Heart right ventricle (tissue), 16 donors: ENCODE results near the gene MYOF. TPM values are rescaled to one million over a fixed set of nuclear protein-coding genes. Genes with fewer than 3 reads are reported as not detected.

Experiments used
- ATAC-seq, 8 donors: fragments of 200-7000 bp; cut with Tn5 transposase; one replicate each; pipeline ENCODE4 v1.9.1; 2020; ENCODE audit warnings: mild to moderate bottlenecking in 8 of 8, moderate library complexity in 8 of 8, moderate number of reproducible peaks in 1 of 8
- DNase-seq, 2 donors: peaks; one replicate each; pipeline ENCODE4 v3.0.0-alpha.2; 2020
- H3K27ac ChIP-seq, 10 donors: fragments of 200-600 bp; sonication (generic) in 2 of 10; one replicate each; pipeline versions ENCODE4 v1.5.0 to v1.8.0; 2020 to 2022; ENCODE audit warnings: mild to moderate bottlenecking in 3 of 10
- H3K27me3 ChIP-seq, 7 donors: fragments of 200-600 bp; one replicate each; pipeline ENCODE4 v1.8.0; 2021 to 2022; ENCODE audit warnings: mild to moderate bottlenecking in 2 of 7
- H3K36me3 ChIP-seq, 9 donors: fragments of 200-600 bp; sonication (generic) in 1 of 9; one replicate each; pipeline versions ENCODE4 v1.5.0 to v1.8.0; 2020 to 2022; ENCODE audit warnings: mild to moderate bottlenecking in 2 of 9
- H3K4me1 ChIP-seq, 9 donors: fragments of 200-600 bp; sonication (generic) in 1 of 9; one replicate each; pipeline versions ENCODE4 v1.5.0 to v1.8.0; 2020 to 2022; ENCODE audit warnings: mild to moderate bottlenecking in 4 of 9
- H3K4me3 ChIP-seq, 10 donors: fragments of 200-600 bp; sonication (generic) in 2 of 10; one replicate each; pipeline versions ENCODE4 v1.5.0 to v1.8.0; 2020 to 2022; ENCODE audit warnings: mild to moderate bottlenecking in 7 of 10, moderate library complexity in 2 of 10
- H3K9me3 ChIP-seq, 11 donors: fragments of 200-600 bp in 10 of 11; sonication (generic) in 2 of 11; one replicate each; pipeline versions ENCODE4 v1.5.0 to v1.8.0; 2013 to 2022; ENCODE audit warnings: mild to moderate bottlenecking in 2 of 11, control low read depth in 1 of 11, moderate library complexity in 1 of 11
- CTCF ChIP-seq, 9 donors: fragments of 200-600 bp; sonication (generic) in 2 of 9; IDR thresholded peaks; one replicate each; pipeline versions ENCODE4 v1.5.0 to v1.8.0; 2021 to 2022; ENCODE audit warnings: antibody characterized with exemption in 9 of 9, mild to moderate bottlenecking in 5 of 9, moderate library complexity in 1 of 9
- WGBS, 2 donors: extraction: QIAGEN DNeasy Blood & Tissue Kit; methylation state at CpG; one replicate each; pipeline ENCODE4 v1.1.7; 2013; ENCODE audit warnings: inconsistent platforms in 1 of 2; 5-methylcytosine and 5-hydroxymethylcytosine counted together
- intact Hi-C, 10 donors: fragments of 100-400 bp; cut with DNase I; formaldehyde crosslinking; loops; one replicate each; pipeline versions ENCODE4 v1.11.1 to v1.14.2; 2022
- polyA plus RNA-seq, 2 donors: library from polyadenylated mRNA; stranded (reverse); fragments of 200-250 nt; gene quantifications; one replicate each; pipeline ENCODE4 v1.2.3, GENCODE V29; 2013
- total RNA-seq, 10 donors: library from RNA; stranded (reverse); fragmentation: NEBNext Ultra II Directional in 3 of 10; extraction: Animal tissue kit (Norgen Biotek cat#: 25700) in 3 of 10; gene quantifications; one replicate each; pipeline versions ENCODE4 v1.2.1 to v1.2.4, GENCODE V29; 2021 to 2023
- donor health status: Arrhythmogenic right ventricular cardiomyopathy.
- donor health status: ischemic (EF 13 %, LVEDD 7.1; RV severe dilation, severe dysfunction).
- donor health status: healthy with polysubstance abuse.
- donor health status: DM: no; HTN: yes; CAD: no.
- donor health status: DM: no; HTN: no; CAD: no.
- donor health status: ischemic (EF 25% LVEDD 6.9; RV normal size, moderate dysfunction).
- donor health status: ischemic (EF 25% LVEDD 5.7; RV mildly dilated, moderate dysfunction).
- donor health status: healthy.
- donor health status: DM: yes; HTN: yes; CAD: no.
- donor health status: Ischemic cardiomyopathy.
- donor health status: ischemic (EF 35%, LVEDD 5.7; RV mildly dilated, moderate dysfunction).
- donor health status: nonischemic (EF 11% LVEDD 7.7; RV severe dilation, severe dysfunction).
- donor health status: DM: yes; HTN: yes; CAD: no.
- donor health status: PGD.
- donor health status: ischemic (EF 29% LVEDD 5.4; RV normal size, mild dysfunction).
- donor health status: nonischemic (EF 23%, LVEDD 6.1; RV moderate dilation, normal function).

MYOF gene
- total and polyA plus RNA-seq, 12 donors, result 14.5 to 54.6 (median 36.3) TPM

DNA sequence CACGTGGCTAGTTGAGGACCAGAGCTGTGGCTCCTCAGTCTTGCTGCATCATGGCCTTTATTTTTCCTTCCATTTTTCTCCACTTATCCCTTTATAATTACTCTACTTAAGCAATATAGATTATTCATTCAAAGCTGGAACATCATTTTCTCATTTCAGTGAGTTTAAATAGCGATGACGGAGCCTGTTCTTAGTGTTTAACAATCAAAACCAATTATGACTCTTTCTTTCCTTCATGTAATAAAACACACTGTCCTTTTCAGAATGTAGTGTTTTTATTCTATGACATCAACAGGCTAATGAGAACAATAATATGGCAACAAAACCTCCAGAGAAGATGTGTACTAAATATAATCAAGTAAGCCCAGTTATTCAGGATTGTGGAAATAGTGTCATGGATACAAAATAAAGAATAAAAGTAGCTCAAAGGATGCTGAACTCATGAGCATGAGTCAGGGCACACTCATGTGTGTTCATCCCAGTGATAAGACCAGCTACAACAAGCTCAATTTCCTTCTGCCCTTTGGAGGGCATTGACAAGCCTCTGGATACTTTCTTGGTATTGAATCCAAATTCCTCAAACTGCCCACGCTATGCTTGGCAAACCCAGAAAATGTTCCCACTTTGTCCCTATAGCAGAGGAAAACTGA is 220.0 kb downstream of the MYOF start:
- TF ChIP-seq CTCF (IDR thresholded peaks at IDR 0.05), result no peak
- no peak for ATAC-seq
- WGBS, 2 donors, result 96% methylated on average over 4 of the region's 4 CpGs

DNA sequence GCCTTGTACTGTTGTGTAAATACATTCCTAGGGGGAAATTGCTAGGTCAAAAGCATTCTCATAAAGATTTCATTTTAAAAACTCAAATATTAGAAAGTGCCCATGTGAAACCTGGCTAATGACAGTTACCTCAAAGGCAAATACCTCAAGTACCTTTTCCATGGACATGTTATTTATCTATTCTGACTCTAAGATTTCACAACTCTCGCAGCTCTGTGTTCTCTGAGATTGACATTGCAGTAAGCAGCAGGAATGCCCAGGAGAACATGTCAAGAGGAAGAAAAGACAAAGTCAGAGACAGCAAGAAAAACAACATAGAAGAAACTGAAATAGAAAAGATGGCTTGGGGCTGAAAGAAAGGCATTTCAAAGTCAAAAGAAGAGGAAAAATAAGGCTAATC is 221.0 kb downstream of the MYOF start:
- ATAC-seq (no peak), DNase-seq (no peak)
- Histone ChIP-seq H3K27ac (no peak overlapping the region), H3K9me3 (no peaks in the 10 kb centered on the region), H3K36me3 (no peaks in the 10 kb centered on the region), H3K27me3 (no peaks in the 10 kb centered on the region), H3K4me3 (no peak overlapping the region), H3K4me1 (no peaks in the 10 kb centered on the region)
- intact Hi-C loops, result no loop called here
- 76 to 77% methylated on average over 1 of the region's 1 CpG for WGBS, 2 donors
- no peak for TF ChIP-seq CTCF (IDR thresholded peaks at IDR 0.05)

More for the DNA sequence above, 220.0 kb downstream of the MYOF start:
- DNase-seq, result no peak
- Histone ChIP-seq H3K9me3 (no peaks in the 10 kb centered on the region), H3K4me3 (no peak overlapping the region), H3K36me3 (no peaks in the 10 kb centered on the region), H3K27ac (no peak overlapping the region), H3K27me3 (no peaks in the 10 kb centered on the region), H3K4me1 (no peaks in the 10 kb centered on the region)
- intact Hi-C loops, result no loop called here

- Histone ChIP-seq H3K36me3 (no peaks in the 10 kb centered on the region), H3K9me3 (no peaks in the 10 kb centered on the region), H3K4me1 (peaks cover 0 to 3% (median 0%) of the 10 kb centered on the region in 9 donors), H3K27me3 (no peaks in the 10 kb centered on the region), H3K4me3 (no peak overlapping the region), H3K27ac (no peak overlapping the region)
- DNase-seq, result no peak
- WGBS, 2 donors, result 89 to 91% methylated on average over 5 of the region's 5 CpGs
- ATAC-seq, result no peak
- TF ChIP-seq CTCF (IDR thresholded peaks at IDR 0.05), result no peak
- intact Hi-C loops, result no loop called here
Measured at GRCh38 chr10:93259126-93259525, 223.0 kb downstream of the MYOF start.

Other genes starting within 250 kb of the MYOF start
- gene CEP55, start 14.3 kb upstream of the MYOF start, total RNA-seq, result 1 to 10 TPM in 2 of 10 donors, under 1 TPM in 5, not detected in 3; 0.13 to 4.4 (median 0.51) TPM
- under 1 TPM; 0.20 to 0.22 TPM for gene CEP55, start 14.3 kb upstream of the MYOF start, polyA plus RNA-seq
- under 1 TPM in 4 of 10 donors, not detected in 6; 0.11 to 0.37 (median 0.22) TPM for gene FFAR4, start 84.3 kb upstream of the MYOF start, total RNA-seq
- under 1 TPM; 0.07 to 0.12 TPM for gene FFAR4, start 84.3 kb upstream of the MYOF start, polyA plus RNA-seq
- 10 to 100 TPM in 1 of 10 donors, 1 to 10 TPM in 5, under 1 TPM in 2, not detected in 2; 0.37 to 26.1 (median 3.6) TPM for gene RBP4, start 118.9 kb upstream of the MYOF start, total RNA-seq
- 10 to 100 TPM in 1 of 2 donors, 1 to 10 TPM in 1; 8.6 to 30.0 TPM for gene RBP4, start 118.9 kb upstream of the MYOF start, polyA plus RNA-seq
- gene PDE6C, start 130.2 kb upstream of the MYOF start, total RNA-seq, result not detected
- gene PDE6C, start 130.2 kb upstream of the MYOF start, polyA plus RNA-seq, result not detected
- gene FRA10AC1, start 220.3 kb upstream of the MYOF start, total RNA-seq, result 10 to 100 TPM in 7 of 10 donors, 1 to 10 TPM in 3; 7.7 to 24.5 (median 15.5) TPM
- gene FRA10AC1, start 220.3 kb upstream of the MYOF start, polyA plus RNA-seq, result 10 to 100 TPM in 1 of 2 donors, 1 to 10 TPM in 1; 8.2 to 23.7 TPM